ENCODE measurements around the gene OXT.

DNA sequence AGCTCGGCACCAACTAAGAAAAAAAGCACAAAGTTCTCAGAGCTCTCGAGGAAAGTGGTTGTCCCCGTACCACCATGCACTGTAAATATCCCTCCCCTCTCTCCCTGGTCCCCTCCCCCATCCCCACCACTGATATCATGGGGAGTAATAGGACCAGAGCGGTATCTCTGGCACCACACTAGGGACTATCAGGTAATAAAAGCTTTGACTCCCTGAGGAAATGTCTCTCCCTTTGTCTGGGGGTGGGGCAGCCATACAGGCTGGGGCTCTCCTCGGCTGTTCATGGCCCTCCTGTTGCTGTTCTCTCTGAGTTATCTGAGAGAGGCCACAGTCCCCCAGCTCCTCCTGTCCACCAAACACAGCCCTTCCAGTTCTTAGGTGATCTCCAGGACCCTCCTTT, 33.0 kb upstream of the OXT start:
- TF ChIP-seq, protein P1, sequence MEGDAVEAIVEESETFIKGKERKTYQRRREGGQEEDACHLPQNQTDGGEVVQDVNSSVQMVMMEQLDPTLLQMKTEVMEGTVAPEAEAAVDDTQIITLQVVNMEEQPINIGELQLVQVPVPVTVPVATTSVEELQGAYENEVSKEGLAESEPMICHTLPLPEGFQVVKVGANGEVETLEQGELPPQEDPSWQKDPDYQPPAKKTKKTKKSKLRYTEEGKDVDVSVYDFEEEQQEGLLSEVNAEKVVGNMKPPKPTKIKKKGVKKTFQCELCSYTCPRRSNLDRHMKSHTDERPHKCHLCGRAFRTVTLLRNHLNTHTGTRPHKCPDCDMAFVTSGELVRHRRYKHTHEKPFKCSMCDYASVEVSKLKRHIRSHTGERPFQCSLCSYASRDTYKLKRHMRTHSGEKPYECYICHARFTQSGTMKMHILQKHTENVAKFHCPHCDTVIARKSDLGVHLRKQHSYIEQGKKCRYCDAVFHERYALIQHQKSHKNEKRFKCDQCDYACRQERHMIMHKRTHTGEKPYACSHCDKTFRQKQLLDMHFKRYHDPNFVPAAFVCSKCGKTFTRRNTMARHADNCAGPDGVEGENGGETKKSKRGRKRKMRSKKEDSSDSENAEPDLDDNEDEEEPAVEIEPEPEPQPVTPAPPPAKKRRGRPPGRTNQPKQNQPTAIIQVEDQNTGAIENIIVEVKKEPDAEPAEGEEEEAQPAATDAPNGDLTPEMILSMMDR (IDR thresholded peaks at IDR 0.05) = no peak
- TF ChIP-seq EP300 (IDR thresholded peaks at IDR 0.05) (no peak), POLR2A (IDR thresholded peaks at IDR 0.05) (no peak)
